WTC11 (cell line): Measurements from ENCODE around the gene LILRB1.

Experiments
- ESRRA ChIP-seq: sonication (generic); formaldehyde crosslinking; IDR thresholded peaks from 2 replicates; pipeline ENCODE4 v1.8.1; 2022; ENCODE audit warnings: mild to moderate bottlenecking, missing genetic modification reagents, borderline replicate concordance
- FOXP1 ChIP-seq: sonication (generic); formaldehyde crosslinking; IDR thresholded peaks from 2 replicates; pipeline ENCODE4 v1.8.0; 2022; ENCODE audit warnings: missing genetic modification reagents, mild to moderate bottlenecking, moderate library complexity, borderline replicate concordance
- IRF2 ChIP-seq: sonication (generic); formaldehyde crosslinking; IDR thresholded peaks from 2 replicates; pipeline ENCODE4 v1.8.0; 2022; ENCODE audit warnings: low read depth, missing genetic modification reagents, borderline replicate concordance
- ZNF138 ChIP-seq: sonication (generic); formaldehyde crosslinking; conservative IDR thresholded peaks from 2 replicates; pipeline ENCODE4 v1.8.1; 2022; ENCODE audit warnings: mild to moderate bottlenecking, moderate library complexity, missing genetic modification reagents
- TF ChIP-seq, protein P1 (sequence below): fragments of 200-600 bp; IDR thresholded peaks from 2 replicates; pipeline ENCODE4 v1.8.0; 2022; ENCODE audit warnings: antibody characterized with exemption
- TF ChIP-seq, protein P2 (sequence below): sonication (generic); formaldehyde crosslinking; IDR thresholded peaks from 2 replicates; pipeline ENCODE4 v1.8.1; 2022; ENCODE audit warnings: low read depth, mild to moderate bottlenecking, moderate library complexity, missing genetic modification reagents, borderline replicate concordance
- TF ChIP-seq, protein P3 (sequence below): sonication (generic); formaldehyde crosslinking; IDR thresholded peaks from 2 replicates; pipeline ENCODE4 v1.8.1; 2023; ENCODE audit warnings: mild to moderate bottlenecking, missing genetic modification reagents, moderate library complexity

DNA sequence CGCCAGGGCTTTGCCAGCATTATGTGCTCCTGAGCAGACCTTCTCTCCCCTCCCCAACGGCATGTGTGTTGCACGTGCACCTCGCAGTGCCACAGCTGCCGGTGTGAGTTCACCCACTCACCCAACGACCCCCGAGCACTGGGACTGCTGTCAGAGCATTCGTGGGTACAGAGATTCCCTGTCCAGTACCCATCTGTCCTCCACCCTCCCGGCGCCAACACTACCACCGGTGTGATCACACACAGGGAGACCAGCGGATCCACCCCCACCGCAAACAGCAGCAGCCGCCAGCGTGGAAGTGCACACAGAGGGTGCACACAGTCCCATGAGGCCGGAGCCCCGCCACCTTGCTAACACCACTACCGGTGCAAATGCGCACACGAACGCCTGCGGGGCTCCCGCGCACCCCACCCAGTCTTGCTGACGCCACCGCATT, 20.9 kb upstream of the LILRB1 start:
- TF ChIP-seq, protein P1, sequence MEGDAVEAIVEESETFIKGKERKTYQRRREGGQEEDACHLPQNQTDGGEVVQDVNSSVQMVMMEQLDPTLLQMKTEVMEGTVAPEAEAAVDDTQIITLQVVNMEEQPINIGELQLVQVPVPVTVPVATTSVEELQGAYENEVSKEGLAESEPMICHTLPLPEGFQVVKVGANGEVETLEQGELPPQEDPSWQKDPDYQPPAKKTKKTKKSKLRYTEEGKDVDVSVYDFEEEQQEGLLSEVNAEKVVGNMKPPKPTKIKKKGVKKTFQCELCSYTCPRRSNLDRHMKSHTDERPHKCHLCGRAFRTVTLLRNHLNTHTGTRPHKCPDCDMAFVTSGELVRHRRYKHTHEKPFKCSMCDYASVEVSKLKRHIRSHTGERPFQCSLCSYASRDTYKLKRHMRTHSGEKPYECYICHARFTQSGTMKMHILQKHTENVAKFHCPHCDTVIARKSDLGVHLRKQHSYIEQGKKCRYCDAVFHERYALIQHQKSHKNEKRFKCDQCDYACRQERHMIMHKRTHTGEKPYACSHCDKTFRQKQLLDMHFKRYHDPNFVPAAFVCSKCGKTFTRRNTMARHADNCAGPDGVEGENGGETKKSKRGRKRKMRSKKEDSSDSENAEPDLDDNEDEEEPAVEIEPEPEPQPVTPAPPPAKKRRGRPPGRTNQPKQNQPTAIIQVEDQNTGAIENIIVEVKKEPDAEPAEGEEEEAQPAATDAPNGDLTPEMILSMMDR, result no peak
- TF ChIP-seq, protein P2, sequence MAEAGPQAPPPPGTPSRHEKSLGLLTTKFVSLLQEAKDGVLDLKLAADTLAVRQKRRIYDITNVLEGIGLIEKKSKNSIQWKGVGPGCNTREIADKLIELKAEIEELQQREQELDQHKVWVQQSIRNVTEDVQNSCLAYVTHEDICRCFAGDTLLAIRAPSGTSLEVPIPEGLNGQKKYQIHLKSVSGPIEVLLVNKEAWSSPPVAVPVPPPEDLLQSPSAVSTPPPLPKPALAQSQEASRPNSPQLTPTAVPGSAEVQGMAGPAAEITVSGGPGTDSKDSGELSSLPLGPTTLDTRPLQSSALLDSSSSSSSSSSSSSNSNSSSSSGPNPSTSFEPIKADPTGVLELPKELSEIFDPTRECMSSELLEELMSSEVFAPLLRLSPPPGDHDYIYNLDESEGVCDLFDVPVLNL (CRISPR knock-in tag), result no peak
- no peak for TF ChIP-seq FOXP1
- no peak for TF ChIP-seq IRF2 (CRISPR knock-in tag)
- TF ChIP-seq, protein P3, sequence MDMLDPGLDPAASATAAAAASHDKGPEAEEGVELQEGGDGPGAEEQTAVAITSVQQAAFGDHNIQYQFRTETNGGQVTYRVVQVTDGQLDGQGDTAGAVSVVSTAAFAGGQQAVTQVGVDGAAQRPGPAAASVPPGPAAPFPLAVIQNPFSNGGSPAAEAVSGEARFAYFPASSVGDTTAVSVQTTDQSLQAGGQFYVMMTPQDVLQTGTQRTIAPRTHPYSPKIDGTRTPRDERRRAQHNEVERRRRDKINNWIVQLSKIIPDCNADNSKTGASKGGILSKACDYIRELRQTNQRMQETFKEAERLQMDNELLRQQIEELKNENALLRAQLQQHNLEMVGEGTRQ, result no peak
- no peak for TF ChIP-seq ESRRA (CRISPR knock-in tag)
- no peak for TF ChIP-seq ZNF138 (CRISPR knock-in tag)
